HG02973 (cell line): ENCODE results near the gene SYCE3.
"Not testable (repeated sequence)": the region's sequence is repeated elsewhere in the genome, so short reads cannot be mapped to it uniquely, and the experiment has no call there.

Source experiments
- ATAC-seq: cut with Tn5 transposase; IDR thresholded peaks from one replicate; pipeline ENCODE4 v1.9.1; 2021; ENCODE audit warnings: moderate library complexity; ENCODE audit not compliant: unreplicated experiment

The SYCE3 gene

DNA sequence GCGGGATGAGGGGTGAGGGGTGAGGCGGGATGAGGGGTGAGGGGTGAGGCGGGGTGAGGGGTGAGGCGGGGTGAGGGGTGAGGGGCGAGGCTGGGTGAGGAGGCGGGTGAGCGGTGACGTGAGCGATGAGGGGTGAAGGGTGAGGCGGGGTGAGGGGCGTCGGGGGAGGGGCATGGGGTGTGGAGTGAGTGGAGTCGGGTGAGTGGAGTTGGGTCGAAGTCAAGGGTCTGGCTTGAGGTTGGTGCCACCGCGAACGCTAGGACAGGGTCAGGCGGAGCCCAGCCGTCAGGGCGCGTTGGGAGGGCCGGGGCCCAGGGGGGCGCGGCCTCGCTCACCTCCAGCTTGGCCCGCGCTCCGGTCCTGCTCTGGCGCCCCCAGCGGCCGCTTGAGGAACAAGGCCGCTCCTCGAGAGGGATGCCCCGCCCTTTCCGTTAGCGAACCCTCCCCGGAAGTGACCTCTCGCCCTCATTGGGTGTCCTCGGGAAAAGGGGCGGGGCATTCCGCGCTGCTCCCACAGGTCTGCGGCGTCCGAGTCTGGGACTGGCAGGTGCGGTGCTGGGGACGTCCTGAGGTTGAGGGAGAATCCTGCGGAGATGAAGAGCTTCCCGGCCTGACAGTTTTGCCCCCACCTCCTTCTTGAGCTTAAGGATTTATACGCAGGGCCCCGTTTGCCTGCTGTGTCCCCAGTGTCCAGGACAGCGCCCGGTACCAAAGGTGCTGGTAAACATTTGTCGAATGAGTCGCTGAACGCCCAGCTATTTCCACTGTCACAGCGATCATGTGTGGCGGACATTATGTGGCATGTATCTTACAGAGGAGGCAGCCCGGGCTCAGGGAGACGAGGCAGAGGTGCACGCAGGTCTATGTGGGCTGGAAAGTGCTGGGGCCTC, at the start of gene SYCE3:
Gene SYCE3 (minus strand): TSS at position 397 of the 890 bp plus-strand sequence. CDS start 6,514 bp downstream, outside the sequence.
- ATAC-seq, result peak; percentile 89

- no peak for ATAC-seq
Measured at GRCh38 chr22:50612168-50612527, 49.4 kb upstream of the SYCE3 start.

DNA sequence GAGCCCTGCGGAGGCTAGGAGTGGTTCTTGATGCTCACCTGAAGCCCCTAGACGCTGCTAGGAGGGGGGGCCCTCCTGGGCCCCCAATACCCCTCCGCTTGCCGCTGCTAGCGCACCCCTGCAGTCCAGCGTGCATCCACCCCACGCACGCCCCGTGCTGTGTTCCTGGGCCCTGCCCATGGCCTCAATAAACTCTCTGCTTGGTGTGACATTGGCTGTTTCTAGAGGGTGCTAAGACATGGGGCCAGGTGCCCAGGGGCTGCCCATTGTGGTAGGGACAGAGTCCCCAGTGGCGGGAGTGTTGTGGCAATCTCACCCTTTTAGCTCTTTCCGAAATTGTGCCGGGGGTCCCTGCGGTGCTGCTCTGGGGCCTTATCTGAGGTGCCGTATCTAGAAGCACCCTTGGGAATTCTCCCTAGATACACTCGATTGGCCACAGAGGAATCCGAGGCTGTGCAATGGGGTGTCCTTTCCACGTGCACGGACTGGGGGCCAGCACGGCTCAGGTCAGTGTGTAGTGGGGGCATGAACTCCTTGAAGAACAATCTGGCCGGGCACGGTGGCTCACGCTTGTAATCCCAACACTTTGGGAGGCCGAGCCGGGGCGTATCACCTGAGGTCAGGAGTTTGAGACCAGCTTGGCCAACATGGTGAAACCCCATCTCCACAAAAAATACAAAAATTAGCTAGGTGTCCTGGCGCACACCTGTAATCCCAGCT, 48.8 kb upstream of the SYCE3 start:
- no peak for ATAC-seq

GRCh38 chr22:50610581-50610980, 47.9 kb upstream of the SYCE3 start:
- no peak for ATAC-seq

GRCh38 chr22:50610041-50610451, 47.3 kb upstream of the SYCE3 start:
- no peak for ATAC-seq

GRCh38 chr22:50609599-50609998, 46.9 kb upstream of the SYCE3 start:
- ATAC-seq, result no peak

GRCh38 chr22:50608996-50609395, 46.3 kb upstream of the SYCE3 start:
- ATAC-seq, result no peak

DNA sequence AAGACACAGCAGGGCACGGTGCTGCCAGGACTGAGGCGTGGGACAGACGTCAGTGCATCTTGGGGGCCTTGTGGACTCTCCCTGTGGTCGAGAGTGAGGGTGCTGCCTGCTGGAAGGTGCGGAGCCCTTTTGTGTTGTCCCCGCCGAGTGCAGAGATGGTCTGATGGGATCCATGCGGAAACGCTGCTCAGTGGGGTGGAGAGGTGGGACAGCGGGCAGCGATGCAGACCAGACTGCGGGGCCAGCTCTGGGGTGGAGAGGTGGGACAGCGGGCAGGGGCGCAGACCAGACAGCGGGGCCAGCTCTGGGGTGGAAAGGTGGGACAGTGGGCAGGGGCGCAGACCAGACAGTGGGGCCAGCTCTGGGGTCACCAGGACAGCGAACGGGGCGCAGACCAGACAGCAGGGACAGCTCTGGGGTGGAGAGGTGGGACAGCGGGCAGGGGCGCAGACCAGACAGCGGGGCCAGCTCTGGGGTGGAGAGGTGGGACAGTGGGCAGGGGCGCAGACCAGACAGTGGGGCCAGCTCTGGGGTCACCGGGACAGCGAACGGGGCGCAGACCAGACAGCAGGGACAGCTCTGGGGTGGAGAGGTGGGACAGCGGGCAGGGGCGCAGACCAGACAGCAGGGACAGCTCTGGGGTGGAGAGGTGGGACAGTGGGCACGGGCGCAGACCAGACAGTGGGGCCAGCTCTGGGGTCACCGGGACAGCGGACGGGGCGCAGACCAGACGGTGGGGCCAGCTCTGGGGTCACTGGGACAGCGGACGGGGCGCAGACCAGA, 45.5 kb upstream of the SYCE3 start:
- ATAC-seq, result not testable (repeated sequence)

- no peak for ATAC-seq
Measured at GRCh38 chr22:50607659-50608020, 44.9 kb upstream of the SYCE3 start.

DNA sequence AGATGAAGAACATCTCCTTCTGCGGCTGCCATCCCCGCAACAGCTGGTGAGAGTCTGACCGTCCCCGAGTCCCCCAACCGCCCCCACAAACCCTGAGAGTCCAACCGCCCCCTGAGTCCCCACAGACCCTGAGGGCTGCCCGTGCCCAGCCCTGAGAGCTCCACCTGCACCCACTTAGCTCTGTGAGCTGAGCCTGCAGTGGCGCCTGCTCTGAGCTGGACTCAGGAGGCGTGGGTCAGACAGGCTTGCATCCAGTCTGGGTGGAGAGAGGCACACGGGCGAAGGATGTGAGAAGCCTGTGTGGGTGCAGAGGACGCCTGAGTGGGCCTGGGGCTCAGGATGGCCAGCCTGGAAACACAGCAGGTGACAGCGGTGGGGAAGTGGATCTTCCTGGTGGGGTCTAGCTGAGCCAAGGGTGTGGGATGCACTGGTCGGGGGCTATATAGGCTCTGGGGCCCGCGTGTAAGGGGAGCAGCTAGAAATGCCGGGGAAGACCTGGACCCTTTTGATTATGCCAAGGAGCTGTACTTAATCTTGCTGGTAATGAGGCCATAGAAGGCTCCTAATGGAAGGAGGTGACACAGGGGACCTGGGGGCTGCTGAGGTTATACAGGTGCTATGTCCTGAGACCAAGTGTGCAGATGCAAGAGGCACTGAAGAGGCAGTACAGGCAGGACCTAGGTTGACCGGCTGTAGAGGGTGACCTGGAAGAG, 44.4 kb upstream of the SYCE3 start:
- ATAC-seq, result no peak

GRCh38 chr22:50606165-50606945, 43.6 kb upstream of the SYCE3 start:
- ATAC-seq, result no peak

- ATAC-seq, result no peak
Measured at GRCh38 chr22:50605613-50606074, 42.9 kb upstream of the SYCE3 start.

- no peak for ATAC-seq
Measured at GRCh38 chr22:50605002-50605612, 42.4 kb upstream of the SYCE3 start.

DNA sequence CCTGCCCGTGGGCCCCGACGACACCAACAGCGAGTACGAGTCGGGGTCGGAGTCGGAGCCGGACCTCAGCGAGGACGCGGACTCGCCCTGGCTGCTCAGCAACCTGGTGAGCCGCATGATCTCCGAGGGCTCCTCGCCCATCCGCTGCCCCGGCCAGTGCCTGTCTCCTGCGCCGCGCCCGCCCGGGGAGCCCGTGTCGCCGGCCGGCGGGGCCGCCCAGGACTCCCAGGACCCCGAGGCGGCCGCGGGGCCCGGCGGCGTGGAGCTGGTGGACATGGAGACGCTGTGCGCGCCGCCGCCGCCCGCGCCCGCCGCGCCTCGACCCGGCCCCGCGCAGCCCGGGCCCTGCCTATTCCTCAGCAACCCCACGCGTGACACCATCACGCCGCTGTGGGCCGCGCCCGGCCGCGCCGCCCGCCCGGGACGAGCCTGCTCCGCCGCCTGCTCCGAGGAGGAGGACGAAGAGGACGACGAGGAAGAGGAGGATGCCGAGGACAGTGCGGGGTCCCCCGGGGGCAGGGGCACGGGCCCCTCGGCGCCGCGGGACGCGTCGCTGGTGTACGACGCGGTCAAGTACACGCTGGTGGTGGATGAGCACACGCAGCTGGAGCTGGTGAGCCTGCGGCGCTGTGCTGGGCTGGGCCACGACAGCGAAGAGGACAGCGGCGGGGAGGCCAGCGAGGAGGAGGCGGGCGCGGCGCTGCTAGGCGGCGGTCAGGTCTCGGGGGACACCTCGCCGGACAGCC, 41.7 kb upstream of the SYCE3 start:
- ATAC-seq, result no peak

DNA sequence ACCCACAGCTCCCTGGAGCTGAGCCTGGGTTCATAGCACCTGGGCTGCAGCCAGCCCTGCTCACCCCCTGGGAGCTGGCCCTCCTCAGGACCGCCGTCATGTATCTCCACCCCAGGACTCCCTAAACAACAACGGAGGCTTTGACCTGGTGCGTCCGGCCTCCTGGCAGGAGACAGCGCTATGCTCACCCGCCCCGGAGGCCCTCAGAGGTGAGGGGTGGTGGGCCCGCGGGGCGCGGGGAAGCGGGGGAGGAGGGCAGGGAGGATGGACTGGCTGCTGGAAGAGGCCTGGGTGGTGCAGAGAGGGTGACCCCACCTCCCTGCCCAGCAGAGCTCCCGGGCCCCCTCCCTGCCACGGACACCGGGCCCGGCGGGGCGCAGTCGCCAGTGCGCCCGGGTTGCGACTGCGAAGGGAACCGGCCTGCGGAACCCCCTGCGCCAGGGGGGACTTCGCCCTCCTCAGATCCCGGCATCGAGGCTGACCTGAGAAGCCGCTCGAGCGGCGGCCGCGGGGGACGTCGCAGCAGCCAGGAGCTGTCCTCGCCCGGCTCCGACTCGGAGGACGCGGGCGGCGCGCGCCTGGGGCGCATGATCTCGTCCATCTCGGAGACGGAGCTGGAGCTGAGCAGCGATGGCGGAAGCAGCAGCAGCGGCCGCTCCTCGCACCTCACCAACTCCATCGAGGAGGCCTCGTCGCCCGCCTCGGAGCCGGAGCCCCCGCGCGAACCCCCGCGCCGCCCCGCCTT, 41.0 kb upstream of the SYCE3 start:
- ATAC-seq, result no peak

GRCh38 chr22:50602338-50602700, 39.6 kb upstream of the SYCE3 start:
- no peak for ATAC-seq

DNA sequence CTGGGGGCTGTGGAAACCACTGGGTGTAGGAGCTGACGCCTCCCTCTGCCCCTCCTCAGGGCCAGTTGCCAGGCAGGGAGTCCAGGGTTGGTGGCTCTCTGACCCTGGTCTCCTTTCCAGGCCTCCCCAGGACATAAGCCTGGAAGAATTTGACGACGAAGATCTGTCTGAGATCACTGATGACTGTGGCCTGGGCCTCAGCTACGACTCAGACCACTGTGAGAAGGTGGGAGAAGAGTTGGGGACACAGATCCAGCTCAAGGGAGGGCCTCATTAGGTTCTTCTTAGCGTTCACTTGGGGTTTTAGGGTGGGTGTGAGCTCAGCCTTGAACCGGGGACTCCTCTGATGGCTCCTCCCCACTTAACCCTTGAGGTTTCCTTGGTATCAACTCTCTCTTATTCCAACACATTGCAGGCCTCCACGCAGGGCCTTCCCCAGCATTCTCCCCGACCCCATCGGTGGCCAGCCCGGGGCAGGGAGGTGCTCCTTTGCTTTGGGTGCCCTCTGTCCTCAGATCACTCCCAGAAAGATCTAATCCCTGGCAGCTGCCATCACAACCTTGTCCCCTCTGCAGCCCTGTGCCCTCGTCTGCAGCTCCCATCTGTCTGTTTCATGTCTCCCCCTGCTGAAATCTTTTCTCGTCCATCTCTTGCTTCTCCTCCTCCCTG, 39.1 kb upstream of the SYCE3 start:
- ATAC-seq, result no peak
